HG03432 (cell line): ENCODE results near the gene CCNB3.

Experiments used
- ATAC-seq: cut with Tn5 transposase; IDR thresholded peaks from one replicate; pipeline ENCODE4 v1.9.1; 2021; ENCODE audit warnings: mild to moderate bottlenecking, moderate library complexity; ENCODE audit not compliant: unreplicated experiment

The CCNB3 gene

GRCh38 chrX:50333308-50333707 lies 128.7 kb downstream of the CCNB3 start:
- ATAC-seq: no peak

GRCh38 chrX:50343917-50344316 lies 139.4 kb downstream of the CCNB3 start:
- ATAC-seq: no peak

GRCh38 chrX:50372966-50373365 lies 168.4 kb downstream of the CCNB3 start:
- ATAC-seq: no peak

- no peak for ATAC-seq
These were observed 171.1 kb downstream of the CCNB3 start for GRCh38 chrX:50375481-50376267.

- ATAC-seq: no peak
These were observed 177.3 kb downstream of the CCNB3 start for GRCh38 chrX:50381729-50382415.

GRCh38 chrX:50386520-50386919 lies 182.0 kb downstream of the CCNB3 start:
- ATAC-seq: no peak

- ATAC-seq: no peak
These were observed 189.3 kb downstream of the CCNB3 start for GRCh38 chrX:50393902-50394301.
